HG02763 (cell line): ENCODE results near the gene SMARCD1.

Experiments
- ATAC-seq: cut with Tn5 transposase; IDR thresholded peaks from one replicate; pipeline ENCODE4 v1.9.1; 2021; ENCODE audit warnings: mild to moderate bottlenecking, moderate library complexity; ENCODE audit not compliant: unreplicated experiment

SMARCD1 gene

GRCh38 chr12:50102646-50103309 lies 17.6 kb downstream of the SMARCD1 start:
- ATAC-seq = no peak

GRCh38 chr12:50103351-50103750 lies 18.2 kb downstream of the SMARCD1 start:
- ATAC-seq = no peak

- ATAC-seq = no peak
Observed at GRCh38 chr12:50103767-50104321, 18.7 kb downstream of the SMARCD1 start, which contains the start of gene GPD1. Gene GPD1, plus strand, starts transcription at chr12:50104008. Its CDS starts 43 bp downstream, at chr12:50104051.

GRCh38 chr12:50104417-50105366 lies 19.6 kb downstream of the SMARCD1 start:
- no peak for ATAC-seq

- ATAC-seq = no peak
Observed at GRCh38 chr12:50105913-50106450, 20.8 kb downstream of the SMARCD1 start.

GRCh38 chr12:50106907-50107306 lies 21.8 kb downstream of the SMARCD1 start:
- ATAC-seq = no peak

- ATAC-seq = no peak
Observed at GRCh38 chr12:50107416-50108268, 22.5 kb downstream of the SMARCD1 start.

- no peak for ATAC-seq
Observed at GRCh38 chr12:50109319-50109718, 24.2 kb downstream of the SMARCD1 start.

GRCh38 chr12:50110127-50110761 lies 25.1 kb downstream of the SMARCD1 start:
- no peak for ATAC-seq

GRCh38 chr12:50110762-50111351 lies 25.7 kb downstream of the SMARCD1 start:
- ATAC-seq = no peak

- peak; percentile 3 for ATAC-seq
Observed at GRCh38 chr12:50111395-50111692, 26.2 kb downstream of the SMARCD1 start.

GRCh38 chr12:50111693-50112455 lies 26.7 kb downstream of the SMARCD1 start, which contains the start of gene COX14:
Gene COX14, plus strand, starts transcription at chr12:50112236. Its CDS starts 7,808 bp downstream, at chr12:50120044.
- ATAC-seq = peak; percentile 84

GRCh38 chr12:50112456-50113218 lies 27.5 kb downstream of the SMARCD1 start:
- no peak for ATAC-seq

- ATAC-seq = no peak
Observed at GRCh38 chr12:50117057-50117622, 32.0 kb downstream of the SMARCD1 start.

- ATAC-seq = no peak
Observed at GRCh38 chr12:50119387-50119786, 34.2 kb downstream of the SMARCD1 start.

GRCh38 chr12:50120521-50120920 lies 35.4 kb downstream of the SMARCD1 start:
- ATAC-seq = no peak

GRCh38 chr12:50120953-50121352 lies 35.8 kb downstream of the SMARCD1 start:
- no peak for ATAC-seq

GRCh38 chr12:50121641-50122040 lies 36.5 kb downstream of the SMARCD1 start:
- no peak for ATAC-seq
